Retinal pigment epithelial cell (primary cell): ENCODE data around the gene WNT3A.

Experiments
- DNase-seq: peaks from one replicate; pipeline ENCODE4 v3.0.0-alpha.2; 2010; ENCODE audit warnings: low read depth
- H3K4me3 ChIP-seq: 2 replicates; pipeline ENCODE4 v1.5.1; 2011; ENCODE audit warnings: mild to moderate bottlenecking, low read length, control low read depth, moderate library complexity
- CTCF ChIP-seq: conservative IDR thresholded peaks from 2 replicates; pipeline ENCODE4 v1.5.1; 2011; ENCODE audit warnings: low read depth, low read length, control low read depth, inconsistent platforms

WNT3A gene

GRCh38 chr1:228092342-228093049 lies 85.7 kb downstream of the WNT3A start:
- no peak overlapping the region for H3K4me3 ChIP-seq
- DNase-seq: no peak

GRCh38 chr1:228093050-228093906 lies 86.5 kb downstream of the WNT3A start:
- H3K4me3 ChIP-seq: no peak overlapping the region
- no peak for DNase-seq
- TF ChIP-seq CTCF: no peak

More at GRCh38 chr1:228092342-228093049, 85.7 kb downstream of the WNT3A start:
- TF ChIP-seq CTCF: no peak

GRCh38 chr1:228094432-228095016 lies 87.7 kb downstream of the WNT3A start:
- no peak for DNase-seq
- no peak for TF ChIP-seq CTCF
- H3K4me3 ChIP-seq: no peak overlapping the region

- TF ChIP-seq CTCF: no peak
- no peak for DNase-seq
- no peak overlapping the region for H3K4me3 ChIP-seq
These were observed 88.4 kb downstream of the WNT3A start for GRCh38 chr1:228095161-228095560.

- TF ChIP-seq CTCF: no peak
- no peak for DNase-seq
- no peak overlapping the region for H3K4me3 ChIP-seq
These were observed 89.1 kb downstream of the WNT3A start for GRCh38 chr1:228095938-228096337.

GRCh38 chr1:228096416-228097332 lies 89.9 kb downstream of the WNT3A start:
- TF ChIP-seq CTCF: no peak
- H3K4me3 ChIP-seq: no peak overlapping the region

More at GRCh38 chr1:228096416-228097332, 89.9 kb downstream of the WNT3A start:
- DNase-seq: no peak
